DMS153 treated with DMSO at 0.1 percent for 48 hours (cell line): ENCODE measurements around the gene EIF6.
"Not testable (repeated sequence)": the region's sequence is repeated elsewhere in the genome, so short reads cannot be mapped to it uniquely, and the experiment has no call there.

ENCODE experiments used
- DNase-seq: peaks from one replicate; lab custom pipeline; 2025; ENCODE audit not compliant: unreplicated experiment; lab: John Stamatoyannopoulos, UW

The EIF6 gene

GRCh38 chr20:35262731-35263531 is 21.6 kb downstream of the EIF6 start:
- not testable (repeated sequence) for DNase-seq

GRCh38 chr20:35262321-35262720 is 22.3 kb downstream of the EIF6 start:
- DNase-seq, result not testable (repeated sequence)

- no peak for DNase-seq
Observed at GRCh38 chr20:35260426-35260825, 24.1 kb downstream of the EIF6 start.

- no peak for DNase-seq
Observed at GRCh38 chr20:35257175-35257909, 27.2 kb downstream of the EIF6 start.

- DNase-seq, result no peak
Observed at GRCh38 chr20:35254448-35254999, 30.0 kb downstream of the EIF6 start.

- DNase-seq, result no peak
Observed at GRCh38 chr20:35253010-35253409, 31.6 kb downstream of the EIF6 start.

DNA sequence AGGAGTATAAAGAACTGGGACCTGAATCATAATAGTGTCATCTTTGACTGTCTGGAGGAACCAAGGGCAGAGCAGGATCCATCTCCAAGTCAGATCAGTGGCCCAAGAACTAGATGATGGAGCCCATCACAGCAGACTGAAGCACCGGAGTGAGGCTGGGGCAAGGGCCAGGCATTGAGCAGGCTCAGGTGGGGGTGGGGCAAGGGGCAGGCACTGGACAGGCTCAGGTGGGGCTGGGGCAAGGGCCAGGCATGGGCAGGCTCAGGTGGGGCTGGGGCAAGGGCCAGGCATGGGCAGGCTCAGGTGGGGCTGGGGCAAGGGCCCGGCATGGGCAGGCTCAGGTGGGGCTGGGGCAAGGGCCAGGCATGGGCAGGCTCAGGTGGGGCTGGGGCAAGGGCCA is 32.0 kb downstream of the EIF6 start:
- not testable (repeated sequence) for DNase-seq

DNA sequence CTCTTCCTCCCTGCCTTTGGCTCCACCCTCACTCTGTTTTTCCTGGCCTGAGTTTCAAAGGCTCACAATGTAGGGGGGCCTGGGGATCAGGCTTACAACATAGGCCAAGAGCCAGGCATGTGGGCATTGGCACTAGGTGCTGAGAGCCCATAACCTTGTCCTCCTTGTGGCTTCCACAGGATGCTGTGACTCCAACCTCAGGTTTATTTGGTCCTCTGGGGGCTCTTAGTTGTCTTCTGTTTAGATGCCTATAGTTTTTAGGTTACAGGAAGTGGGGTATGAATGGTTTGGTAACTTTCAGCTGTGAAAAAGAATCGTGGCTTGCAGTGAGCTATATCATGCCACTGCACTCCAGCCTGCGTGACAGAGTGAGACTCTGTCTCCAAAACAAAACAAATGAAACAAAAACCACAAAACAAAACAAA is 32.5 kb downstream of the EIF6 start:
- no peak for DNase-seq

- DNase-seq, result no peak
Observed at GRCh38 chr20:35251613-35251940, 33.0 kb downstream of the EIF6 start.

GRCh38 chr20:35248641-35249475 is 35.7 kb downstream of the EIF6 start:
- DNase-seq, result no peak

DNA sequence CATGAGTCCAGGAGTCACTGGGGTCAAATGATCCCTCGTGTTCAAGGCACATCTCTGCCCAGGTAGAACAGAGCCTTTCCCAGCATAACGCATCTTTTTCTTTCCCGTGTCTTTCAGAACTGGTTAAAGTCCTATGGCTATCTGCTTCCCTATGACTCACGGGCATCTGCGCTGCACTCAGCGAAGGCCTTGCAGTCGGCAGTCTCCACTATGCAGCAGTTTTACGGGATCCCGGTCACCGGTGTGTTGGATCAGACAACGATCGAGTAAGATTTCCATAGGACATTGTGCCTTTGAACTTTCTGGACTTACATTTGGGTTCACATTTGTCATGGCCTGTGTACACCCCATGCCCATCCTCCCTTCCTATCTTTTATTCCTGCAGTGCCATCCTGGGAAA is 37.8 kb downstream of the EIF6 start:
- no peak for DNase-seq

DNA sequence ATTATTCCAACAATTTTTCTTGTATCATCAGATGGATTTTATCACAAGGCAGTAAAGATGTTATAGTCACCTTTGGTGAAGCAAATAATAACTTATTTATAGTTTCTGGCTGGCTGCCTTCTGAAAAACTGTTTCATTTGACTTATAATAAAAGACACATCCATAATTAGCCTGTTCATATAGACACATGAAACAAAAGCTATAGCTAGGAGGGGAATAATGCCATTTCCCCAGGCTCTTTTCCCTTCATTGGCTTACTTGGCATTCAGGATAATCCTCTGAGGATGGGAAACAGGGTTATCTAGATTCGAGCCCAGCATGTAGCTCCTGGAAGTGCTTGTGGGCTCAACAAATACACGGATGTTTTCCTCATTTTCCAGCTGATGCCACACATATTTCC is 40.6 kb downstream of the EIF6 start:
- DNase-seq, result no peak

DNA sequence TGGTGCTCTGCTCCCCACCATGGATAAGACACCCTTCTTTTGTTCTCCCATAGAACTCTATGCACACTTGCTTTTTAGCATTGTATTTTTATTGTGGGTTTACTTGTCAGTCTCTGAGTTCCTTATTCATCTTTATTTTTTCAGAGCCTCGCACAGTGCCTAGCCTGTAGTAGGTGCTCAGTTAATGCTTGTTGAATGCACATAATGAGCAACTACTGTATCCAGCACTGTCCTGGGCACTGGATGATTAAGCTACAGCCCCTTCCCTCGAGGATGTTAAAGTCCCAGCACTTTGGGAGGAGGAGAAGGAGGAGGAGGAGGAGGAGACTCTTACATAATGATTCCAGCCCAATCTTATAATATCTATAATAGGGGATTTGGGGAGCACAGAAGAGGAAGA is 41.3 kb downstream of the EIF6 start:
- DNase-seq, result no peak

GRCh38 chr20:35240811-35241293 is 43.7 kb downstream of the EIF6 start:
- no peak for DNase-seq

- no peak for DNase-seq
Observed at GRCh38 chr20:35240083-35240810, 44.3 kb downstream of the EIF6 start.

- no peak for DNase-seq
Observed at GRCh38 chr20:35238735-35239134, 45.8 kb downstream of the EIF6 start.

GRCh38 chr20:35238170-35238569 is 46.4 kb downstream of the EIF6 start:
- DNase-seq, result no peak

DNA sequence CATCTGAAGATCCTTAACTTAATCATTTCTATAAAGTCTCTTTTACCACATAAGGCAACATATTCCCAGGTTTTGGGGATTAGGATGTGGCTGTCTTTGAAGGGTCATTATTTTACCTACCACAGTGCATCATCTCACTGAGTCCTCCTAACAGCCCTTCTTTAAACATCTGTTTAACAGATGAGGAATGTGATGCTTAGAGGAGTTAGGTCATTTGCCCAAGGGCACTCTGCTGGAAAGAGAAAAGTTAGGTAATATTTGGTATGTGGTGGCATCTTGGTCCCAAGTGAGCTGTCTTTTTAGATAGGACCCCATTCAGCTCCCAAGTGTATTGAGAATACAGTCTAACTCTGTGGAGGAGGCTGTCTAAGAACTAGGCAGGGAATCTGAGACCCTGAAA is 47.1 kb downstream of the EIF6 start:
- no peak for DNase-seq

GRCh38 chr20:35235881-35236280 is 48.7 kb downstream of the EIF6 start:
- DNase-seq, result no peak

DNA sequence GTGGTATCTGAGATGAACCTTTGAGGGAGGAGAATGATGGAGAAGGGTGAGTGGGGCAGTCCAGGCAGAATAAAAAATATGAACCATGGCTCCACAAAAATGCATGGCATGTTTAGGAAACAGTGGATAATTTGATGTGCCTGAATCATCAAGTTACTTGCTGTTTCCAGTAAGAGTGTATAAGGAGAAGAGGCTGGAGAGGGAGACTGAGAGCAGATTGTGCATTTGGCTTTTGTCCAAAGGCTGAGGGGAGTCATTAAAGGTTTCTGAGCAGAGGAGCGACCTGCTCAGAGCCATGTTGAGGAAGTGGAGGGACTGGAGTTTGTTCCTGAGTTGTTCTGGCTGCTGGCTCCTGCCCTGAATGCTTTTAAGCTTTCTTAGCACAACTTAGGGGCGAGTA is 52.0 kb downstream of the EIF6 start:
- no peak for DNase-seq
